Body of pancreas (tissue), 4 donors: ENCODE results near the gene HEMGN.

Experiments used
- POLR2A ChIP-seq, 3 donors: fragments of 450-650 bp; IDR thresholded peaks; one replicate each; pipeline ENCODE4 v1.6.1; 2016; ENCODE audit warnings: antibody characterized with exemption in 3 of 3, mild to moderate bottlenecking in 2 of 3
- TF ChIP-seq, protein P1 (sequence below), 7 experiments: fragments of 450-650 bp in 4 of 7; fragments of 200-600 bp in 3 of 7; sonication (generic) in 3 of 7; IDR thresholded peaks; one replicate each; pipeline ENCODE4 v1.5.1; 2016 to 2019; ENCODE audit warnings: antibody characterized with exemption in 7 of 7

- TF ChIP-seq, protein P1, sequence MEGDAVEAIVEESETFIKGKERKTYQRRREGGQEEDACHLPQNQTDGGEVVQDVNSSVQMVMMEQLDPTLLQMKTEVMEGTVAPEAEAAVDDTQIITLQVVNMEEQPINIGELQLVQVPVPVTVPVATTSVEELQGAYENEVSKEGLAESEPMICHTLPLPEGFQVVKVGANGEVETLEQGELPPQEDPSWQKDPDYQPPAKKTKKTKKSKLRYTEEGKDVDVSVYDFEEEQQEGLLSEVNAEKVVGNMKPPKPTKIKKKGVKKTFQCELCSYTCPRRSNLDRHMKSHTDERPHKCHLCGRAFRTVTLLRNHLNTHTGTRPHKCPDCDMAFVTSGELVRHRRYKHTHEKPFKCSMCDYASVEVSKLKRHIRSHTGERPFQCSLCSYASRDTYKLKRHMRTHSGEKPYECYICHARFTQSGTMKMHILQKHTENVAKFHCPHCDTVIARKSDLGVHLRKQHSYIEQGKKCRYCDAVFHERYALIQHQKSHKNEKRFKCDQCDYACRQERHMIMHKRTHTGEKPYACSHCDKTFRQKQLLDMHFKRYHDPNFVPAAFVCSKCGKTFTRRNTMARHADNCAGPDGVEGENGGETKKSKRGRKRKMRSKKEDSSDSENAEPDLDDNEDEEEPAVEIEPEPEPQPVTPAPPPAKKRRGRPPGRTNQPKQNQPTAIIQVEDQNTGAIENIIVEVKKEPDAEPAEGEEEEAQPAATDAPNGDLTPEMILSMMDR (IDR thresholded peaks at IDR 0.05): no peak
- no peak for TF ChIP-seq POLR2A (IDR thresholded peaks at IDR 0.05)
These were observed 18.4 kb upstream of the HEMGN start for GRCh38 chr9:97956331-97956730.
